Endothelial cell of umbilical vein (primary cell): Measurements from ENCODE around the gene LRRC27. TPM values are rescaled to one million over a fixed set of nuclear protein-coding genes. Genes with fewer than 3 reads are reported as not detected.

ENCODE experiments used
- BruUV-seq: library from RNA; stranded (reverse); fragments of 400-500 nt; replicated peaks from 2 replicates; lab custom pipeline; 2021; lab: Mats Ljungman, UMichigan
- CTCF ChIA-PET: fragments of 300-600, 350-600 bp; sonication (Branson Sonifier 250); formaldehyde crosslinking; loops from one replicate; lab custom pipeline; 2021; ENCODE audit warnings: antibody characterized with exemption, inconsistent platforms; lab: Charles Lee
- POLR2A ChIA-PET: fragments of 300-600, 350-600 bp; sonication (Branson Sonifier 250); formaldehyde crosslinking; loops from one replicate; lab custom pipeline; 2021; ENCODE audit warnings: antibody characterized with exemption, inconsistent platforms; lab: Charles Lee
- DNase-seq: peaks from one replicate; pipeline ENCODE4 v3.0.0-alpha.2; 2011; ENCODE audit warnings: low read depth, low spot score
- FAIRE-seq: peaks from 2 replicates; lab custom pipeline; 2011; peaks lifted over from hg19 to GRCh38; lab: Jason Lieb, UNC
- H2AFZ ChIP-seq: 2 replicates; pipeline ENCODE4 v1.6.0; 2012; ENCODE audit warnings: low read depth, low read length, control low read depth, inconsistent platforms
- H3K27ac ChIP-seq: 2 replicates; pipeline ENCODE4 v1.5.1; 2011; ENCODE audit warnings: low read depth, mild to moderate bottlenecking, control low read depth, low read length, moderate library complexity; ENCODE audit not compliant: insufficient read depth
- H3K27me3 ChIP-seq, 2 experiments: 2 replicates each; pipeline versions ENCODE4 v1.6.0 to v1.6.1; 2011; ENCODE audit warnings: low read length in 2 of 2, mixed read lengths in 1 of 2; ENCODE audit not compliant: control insufficient read depth in 2 of 2, insufficient read depth in 2 of 2
- H3K36me3 ChIP-seq, 2 experiments: 2 replicates in 1 of 2; 3 replicates in 1 of 2; pipeline ENCODE4 v1.5.1; 2011; ENCODE audit warnings: low read length in 2 of 2, mild to moderate bottlenecking in 1 of 2, moderate library complexity in 1 of 2; ENCODE audit not compliant: control insufficient read depth in 2 of 2, insufficient read depth in 2 of 2; ENCODE audit errors: extremely low read depth in 1 of 2
- H3K4me1 ChIP-seq: 3 replicates; pipeline ENCODE4 v1.5.1; 2011; ENCODE audit warnings: mild to moderate bottlenecking, low read length; ENCODE audit not compliant: control insufficient read depth, insufficient read depth; ENCODE audit errors: extremely low read depth
- H3K4me2 ChIP-seq: 2 replicates; pipeline ENCODE4 v1.6.1; 2011; ENCODE audit warnings: low read length, control low read depth, mixed read lengths; ENCODE audit not compliant: insufficient read depth
- H3K4me3 ChIP-seq, 3 experiments: fragments of 200-600 bp in 1 of 3; sonication (generic), shearing (Covaris generic) in 1 of 3; replicated peaks in 1 of 3; 2 replicates each; pipeline ENCODE4 v1.5.1; 2011 to 2016; ENCODE audit warnings: control low read depth in 3 of 3, low read length in 3 of 3, mild to moderate bottlenecking in 2 of 3, inconsistent platforms in 1 of 3, low read depth in 1 of 3, moderate library complexity in 1 of 3; ENCODE audit not compliant: insufficient read depth in 1 of 3
- H3K79me2 ChIP-seq: 2 replicates; pipeline ENCODE4 v1.6.0; 2012; ENCODE audit warnings: low read length, inconsistent platforms; ENCODE audit not compliant: control insufficient read depth, insufficient read depth
- H3K9ac ChIP-seq: replicated peaks from 2 replicates; pipeline ENCODE3; 2011; ENCODE audit warnings: low read length, control low read depth; ENCODE audit not compliant: insufficient read depth; ENCODE audit errors: extremely low read depth
- H3K9me1 ChIP-seq: replicated peaks from 3 replicates; pipeline ENCODE4 v1.6.0; 2011; ENCODE audit warnings: mild to moderate bottlenecking, low read length; ENCODE audit not compliant: control insufficient read depth, insufficient read depth; ENCODE audit errors: extremely low read depth
- H3K9me3 ChIP-seq: replicated peaks from 2 replicates; pipeline ENCODE4 v1.5.1; 2012; ENCODE audit warnings: low read length, inconsistent platforms; ENCODE audit not compliant: control insufficient read depth, insufficient read depth
- H4K20me1 ChIP-seq: replicated peaks from 2 replicates; pipeline ENCODE3; 2011; ENCODE audit warnings: mild to moderate bottlenecking, low read length; ENCODE audit not compliant: control insufficient read depth, insufficient read depth; ENCODE audit errors: extremely low read depth
- EZH2 ChIP-seq: IDR thresholded peaks from 2 replicates; pipeline ENCODE4 v1.6.1; 2012; ENCODE audit warnings: borderline replicate concordance, low read depth, mild to moderate bottlenecking, moderate library complexity, low read length, inconsistent platforms; ENCODE audit not compliant: severe bottlenecking
- FOS ChIP-seq: IDR thresholded peaks from 2 replicates; pipeline ENCODE4 v1.6.1; 2011; ENCODE audit warnings: mild to moderate bottlenecking, low read length, moderate library complexity, borderline replicate concordance; ENCODE audit not compliant: insufficient read depth
- GATA2 ChIP-seq: IDR thresholded peaks from 2 replicates; pipeline ENCODE4 v1.7.0; 2011; ENCODE audit warnings: low read depth, mild to moderate bottlenecking, moderate library complexity, mixed read lengths, low read length; ENCODE audit not compliant: insufficient read length, insufficient read depth
- JUN ChIP-seq: IDR thresholded peaks from 2 replicates; pipeline ENCODE4 v1.6.1; 2011; ENCODE audit warnings: borderline replicate concordance, low read depth; ENCODE audit not compliant: insufficient read length, insufficient read depth
- MAX ChIP-seq: IDR thresholded peaks from 2 replicates; pipeline ENCODE4 v1.6.1; 2011; ENCODE audit not compliant: insufficient read depth, insufficient read length
- POLR2A ChIP-seq: IDR thresholded peaks from 2 replicates; pipeline ENCODE4 v1.6.1; 2012; ENCODE audit warnings: low read depth, mild to moderate bottlenecking, control low read depth, low read length
- POLR2AphosphoS5 ChIP-seq: IDR thresholded peaks from 2 replicates; pipeline ENCODE4 v1.6.1; 2012; ENCODE audit warnings: low read depth, mild to moderate bottlenecking, control low read depth, low read length, moderate library complexity; ENCODE audit not compliant: insufficient read depth
- dilution Hi-C: fragments of 300-500 bp; cut with MboI; formaldehyde crosslinking; loops from one replicate; pipeline ENCODE4 v1.15.0; 2019; ENCODE audit warnings: low sequenced_read_pairs; ENCODE audit not compliant: extremely low pct_ligation_motif_present
- intact Hi-C: fragments of 100-400 bp; cut with micrococcal nuclease; formaldehyde crosslinking; loops from one replicate; pipeline ENCODE4 v1.10.0; 2022
- polyA plus RNA-seq, 4 experiments: library from polyadenylated mRNA; depleted of rRNA in 3 of 4; stranded (reverse) in 3 of 4; unstranded in 1 of 4; fragments of >200 nt; gene quantifications; 2 replicates each; pipeline versions ENCODE4 v1.2.1 to v1.2.3, GENCODE V29; 2011 to 2012; ENCODE audit warnings: missing spikeins in 1 of 4
- total RNA-seq: library from RNA; stranded (reverse); gene quantifications from 2 replicates; pipeline ENCODE4 v1.2.3, GENCODE V29; 2021
- TF ChIP-seq, protein P1 (sequence below), 2 donors: IDR thresholded peaks; 1 replicate in 1 of 2; 2 replicates in 1 of 2; pipeline ENCODE4 v1.5.1; 2011; ENCODE audit warnings: low read length in 2 of 2, mild to moderate bottlenecking in 2 of 2, moderate library complexity in 2 of 2, control low read depth in 1 of 2, inconsistent platforms in 1 of 2, low read depth in 1 of 2; ENCODE audit not compliant: insufficient read depth in 1 of 2; ENCODE audit errors: extremely low read depth in 1 of 2

The LRRC27 gene
- total and polyA plus RNA-seq, 2 donors (not counting 3 experiments of a cell fraction or from before 2014, with no cell fraction given) = 8.3 to 13.6 TPM

- Histone ChIP-seq H3K27ac (no peak overlapping the region), H3K79me2 (no peaks in the 10 kb centered on the region), H3K9me1 (no peaks in the 10 kb centered on the region), H3K36me3 (no peaks in the 10 kb centered on the region), H3K4me1 (no peaks in the 10 kb centered on the region), H2AFZ (no peak overlapping the region), H3K27me3 (no peaks in the 10 kb centered on the region), H3K9ac (no peak overlapping the region), H3K4me3 (no peak overlapping the region), H4K20me1 (no peaks in the 10 kb centered on the region), H3K9me3 (no peaks in the 10 kb centered on the region), H3K4me2 (no peak overlapping the region)
- dilution Hi-C loops = no loop called here
- ChIA-PET POLR2A (no interaction called here), CTCF (interaction anchor here (1.2 to 1.3 kb wide), 2 partner anchors 10 to 12 kb away, joined by 4 read pairs; no protein-coding TSS in a partner anchor)
- no TSS peak for BruUV-seq
- no peak for FAIRE-seq
- intact Hi-C loops = no loop called here
- no peak for DNase-seq
- TF ChIP-seq MAX (no peak), POLR2A (no peak), FOS (no peak), GATA2 (no peak), POLR2AphosphoS5 (no peak), EZH2 (no peak), JUN (no peak)
- TF ChIP-seq, protein P1, sequence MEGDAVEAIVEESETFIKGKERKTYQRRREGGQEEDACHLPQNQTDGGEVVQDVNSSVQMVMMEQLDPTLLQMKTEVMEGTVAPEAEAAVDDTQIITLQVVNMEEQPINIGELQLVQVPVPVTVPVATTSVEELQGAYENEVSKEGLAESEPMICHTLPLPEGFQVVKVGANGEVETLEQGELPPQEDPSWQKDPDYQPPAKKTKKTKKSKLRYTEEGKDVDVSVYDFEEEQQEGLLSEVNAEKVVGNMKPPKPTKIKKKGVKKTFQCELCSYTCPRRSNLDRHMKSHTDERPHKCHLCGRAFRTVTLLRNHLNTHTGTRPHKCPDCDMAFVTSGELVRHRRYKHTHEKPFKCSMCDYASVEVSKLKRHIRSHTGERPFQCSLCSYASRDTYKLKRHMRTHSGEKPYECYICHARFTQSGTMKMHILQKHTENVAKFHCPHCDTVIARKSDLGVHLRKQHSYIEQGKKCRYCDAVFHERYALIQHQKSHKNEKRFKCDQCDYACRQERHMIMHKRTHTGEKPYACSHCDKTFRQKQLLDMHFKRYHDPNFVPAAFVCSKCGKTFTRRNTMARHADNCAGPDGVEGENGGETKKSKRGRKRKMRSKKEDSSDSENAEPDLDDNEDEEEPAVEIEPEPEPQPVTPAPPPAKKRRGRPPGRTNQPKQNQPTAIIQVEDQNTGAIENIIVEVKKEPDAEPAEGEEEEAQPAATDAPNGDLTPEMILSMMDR (IDR thresholded peaks at IDR 0.05; ENCODE audit: extremely low read depth in 1 of 2, insufficient read depth in 1 of 2, low read depth in 1 of 2, low read length in 2 of 2) = no peak
Observed at GRCh38 chr10:132363376-132363775, 31.4 kb downstream of the LRRC27 start.
